GM12865 (cell line): ENCODE measurements around the gene SRRM4.
A peak's percentile ranks its signal among the peaks of the same experiment; 100 is the strongest.

Experiments used
- DNase-seq: peaks from one replicate; pipeline ENCODE4 v3.0.0; 2010; ENCODE audit warnings: low read depth
- H3K4me3 ChIP-seq: 2 replicates; pipeline ENCODE4 v1.5.1; 2011; ENCODE audit warnings: mild to moderate bottlenecking, low read depth, low read length, control low read depth
- TF ChIP-seq, protein P1 (sequence below): IDR thresholded peaks from 2 replicates; pipeline ENCODE4 v1.5.1; 2011; ENCODE audit warnings: low read length, control low read depth, low read depth, inconsistent platforms; ENCODE audit not compliant: insufficient read depth; ENCODE audit errors: missing control alignments

Gene SRRM4

DNA sequence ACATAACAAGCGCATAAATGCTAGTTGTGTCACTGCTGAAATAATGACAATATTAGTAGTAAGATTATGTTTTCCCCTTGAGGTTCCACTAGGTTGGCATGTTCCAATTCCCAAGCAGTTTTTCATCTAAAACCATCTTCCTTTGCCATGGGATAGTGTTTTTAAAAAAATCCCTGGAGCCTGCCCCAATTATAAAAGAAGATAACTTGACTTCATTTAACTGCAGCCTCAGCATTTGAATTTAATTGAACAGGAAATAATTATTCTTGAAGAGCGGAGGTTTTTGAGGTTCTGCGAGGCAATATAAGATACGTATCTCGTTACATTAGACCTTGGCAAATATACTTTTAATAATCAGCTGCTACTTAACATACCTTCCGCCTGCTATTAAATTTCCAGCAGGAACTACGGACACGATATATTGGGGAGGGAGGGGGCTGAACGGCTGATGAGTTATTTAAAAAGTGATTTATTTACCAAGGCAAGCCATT lies 132.2 kb downstream of the SRRM4 start:
- TF ChIP-seq, protein P1, sequence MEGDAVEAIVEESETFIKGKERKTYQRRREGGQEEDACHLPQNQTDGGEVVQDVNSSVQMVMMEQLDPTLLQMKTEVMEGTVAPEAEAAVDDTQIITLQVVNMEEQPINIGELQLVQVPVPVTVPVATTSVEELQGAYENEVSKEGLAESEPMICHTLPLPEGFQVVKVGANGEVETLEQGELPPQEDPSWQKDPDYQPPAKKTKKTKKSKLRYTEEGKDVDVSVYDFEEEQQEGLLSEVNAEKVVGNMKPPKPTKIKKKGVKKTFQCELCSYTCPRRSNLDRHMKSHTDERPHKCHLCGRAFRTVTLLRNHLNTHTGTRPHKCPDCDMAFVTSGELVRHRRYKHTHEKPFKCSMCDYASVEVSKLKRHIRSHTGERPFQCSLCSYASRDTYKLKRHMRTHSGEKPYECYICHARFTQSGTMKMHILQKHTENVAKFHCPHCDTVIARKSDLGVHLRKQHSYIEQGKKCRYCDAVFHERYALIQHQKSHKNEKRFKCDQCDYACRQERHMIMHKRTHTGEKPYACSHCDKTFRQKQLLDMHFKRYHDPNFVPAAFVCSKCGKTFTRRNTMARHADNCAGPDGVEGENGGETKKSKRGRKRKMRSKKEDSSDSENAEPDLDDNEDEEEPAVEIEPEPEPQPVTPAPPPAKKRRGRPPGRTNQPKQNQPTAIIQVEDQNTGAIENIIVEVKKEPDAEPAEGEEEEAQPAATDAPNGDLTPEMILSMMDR: no peak
- no peak overlapping the region for H3K4me3 ChIP-seq
- no peak for DNase-seq

DNA sequence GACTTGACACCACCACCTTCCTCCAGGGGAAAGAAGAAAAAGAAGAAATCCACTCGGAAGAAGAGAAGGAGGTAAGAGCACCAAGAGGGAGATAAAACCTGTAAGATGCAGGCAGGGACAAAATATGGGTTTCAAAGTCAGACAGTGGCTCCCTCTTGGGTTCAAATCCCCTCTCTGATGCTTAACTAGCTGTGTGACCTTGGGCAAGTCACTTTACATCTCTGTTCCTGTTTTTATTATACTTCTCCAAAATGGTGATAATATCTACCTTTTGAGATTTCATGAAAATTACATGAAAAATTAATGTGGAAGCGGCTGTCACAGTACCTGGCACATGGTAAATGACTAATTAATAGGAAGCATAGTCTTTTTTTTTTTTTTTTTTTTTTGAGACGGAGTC lies 133.0 kb downstream of the SRRM4 start:
- no peak overlapping the region for H3K4me3 ChIP-seq
- TF ChIP-seq, protein P1: no peak
- DNase-seq: no peak

DNA sequence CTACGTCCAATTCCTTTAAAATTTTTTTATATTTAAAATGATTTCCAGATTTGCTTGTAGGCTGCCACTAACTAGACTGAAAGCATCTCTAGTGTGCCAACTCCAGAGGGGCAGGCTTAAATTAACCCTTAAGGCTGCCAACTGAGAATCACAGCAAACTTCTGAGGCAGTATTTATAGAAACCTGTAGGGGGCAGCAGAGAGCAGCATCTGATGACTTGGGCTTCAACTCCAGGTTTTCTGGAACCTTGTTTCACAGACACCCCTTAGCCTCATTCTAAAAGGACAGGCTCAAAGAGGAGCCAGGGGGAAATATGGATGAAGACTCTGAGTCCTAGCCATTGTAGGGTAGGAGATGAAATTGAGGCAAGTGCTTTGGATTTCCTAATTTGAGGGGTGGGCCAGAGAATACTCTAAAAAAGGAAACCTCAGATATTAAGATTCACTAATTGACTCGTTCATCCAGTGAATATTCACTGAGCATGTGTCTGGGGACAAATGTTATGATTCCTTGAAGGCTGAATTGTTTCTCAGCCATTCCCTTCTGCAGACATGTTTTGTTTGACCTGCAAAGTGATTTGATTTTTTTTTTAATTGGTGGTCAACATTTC lies 134.1 kb downstream of the SRRM4 start:
- no peak overlapping the region for H3K4me3 ChIP-seq
- TF ChIP-seq, protein P1: peak; percentile 76
- peak; percentile 44 for DNase-seq

DNA sequence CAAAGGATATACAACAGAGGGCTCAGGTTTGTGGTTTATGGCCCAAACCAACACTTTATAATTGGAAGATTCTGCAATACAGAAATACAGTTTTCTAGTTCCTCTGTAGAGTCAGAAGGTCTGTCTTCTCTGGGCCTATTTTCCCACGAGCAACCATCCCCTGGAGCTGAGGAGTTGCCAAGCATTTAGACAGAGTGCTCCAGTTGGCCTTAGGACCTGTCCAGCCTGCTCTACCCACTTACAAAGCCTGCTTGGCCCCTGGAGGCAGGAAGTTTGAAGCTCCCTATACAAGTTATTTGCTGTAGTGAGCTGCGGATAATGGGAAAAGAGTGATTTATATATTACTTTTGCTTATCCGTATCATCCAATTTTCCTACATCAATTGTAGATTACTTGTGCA lies 136.6 kb downstream of the SRRM4 start:
- no peak for DNase-seq
- H3K4me3 ChIP-seq: no peak overlapping the region
- TF ChIP-seq, protein P1: no peak

DNA sequence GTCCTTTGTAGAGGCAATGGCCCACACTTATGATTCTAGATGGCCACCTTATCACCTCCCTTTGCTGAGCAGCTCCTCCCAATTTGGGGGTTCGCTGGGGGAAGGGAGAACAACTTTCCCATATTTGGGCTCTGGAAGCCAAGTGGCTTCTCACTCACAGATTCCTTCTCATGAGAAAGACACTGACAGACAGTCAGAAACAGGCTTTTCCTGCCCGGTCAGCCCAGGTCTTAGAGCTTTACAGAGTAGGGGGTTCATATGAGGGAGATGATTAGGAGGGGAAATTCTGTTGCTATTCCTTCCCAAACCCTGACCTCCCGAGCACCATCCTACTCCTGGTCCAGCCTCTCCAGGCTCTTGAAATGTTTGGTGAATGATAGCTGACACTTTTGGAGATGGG lies 137.3 kb downstream of the SRRM4 start:
- no peak overlapping the region for H3K4me3 ChIP-seq
- TF ChIP-seq, protein P1: no peak
- DNase-seq: no peak

DNA sequence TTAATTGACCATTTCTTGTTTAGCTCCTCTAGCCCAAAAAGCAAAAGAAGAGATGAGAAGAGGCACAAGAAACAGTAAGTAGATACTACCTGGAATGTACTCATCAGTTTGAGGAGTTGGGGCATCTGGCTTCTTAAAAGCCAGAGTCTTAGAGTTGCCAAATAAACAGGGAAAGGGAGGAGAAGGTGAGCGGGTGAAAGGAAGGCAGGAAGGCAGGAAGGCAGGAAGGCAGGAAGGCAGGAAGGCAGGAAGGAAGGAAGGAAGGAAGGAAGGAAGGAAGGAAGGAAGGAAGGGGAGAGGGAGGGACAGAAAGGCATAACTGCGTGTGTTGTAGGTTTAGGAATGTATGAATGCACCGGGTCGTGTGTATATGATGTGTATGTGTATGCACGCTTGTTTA lies 140.7 kb downstream of the SRRM4 start:
- TF ChIP-seq, protein P1: no peak
- DNase-seq: no peak
- no peak overlapping the region for H3K4me3 ChIP-seq

DNA sequence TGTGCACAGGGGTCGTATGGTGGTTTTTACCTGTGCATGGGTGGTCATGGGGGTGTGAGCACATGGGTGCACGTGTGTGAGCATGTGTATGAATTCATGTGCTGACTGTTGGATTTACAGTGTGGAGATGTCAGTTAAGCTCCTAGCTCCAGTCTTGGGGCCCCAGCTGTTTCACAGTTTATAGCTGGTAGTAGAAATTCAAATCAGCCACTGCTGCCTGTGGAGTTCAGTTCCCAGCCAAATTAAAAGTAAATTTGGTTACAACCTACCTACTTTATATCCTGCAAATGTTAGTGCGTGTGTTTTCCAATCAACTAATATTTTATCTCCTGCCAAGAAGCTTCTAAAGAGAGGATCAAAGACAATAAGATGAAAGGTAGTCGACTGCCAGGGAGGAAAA lies 141.4 kb downstream of the SRRM4 start:
- TF ChIP-seq, protein P1: no peak
- DNase-seq: no peak
- H3K4me3 ChIP-seq: no peak overlapping the region
